DND-41 (cell line): Measurements from ENCODE around the gene GALE.
"Not testable (repeated sequence)": the region's sequence is repeated elsewhere in the genome, so short reads cannot be mapped to it uniquely, and the experiment has no call there.

Experiments used
- ATAC-seq: fragments of 200-7000 bp; cut with Tn5 transposase; 3 replicates; pipeline ENCODE4 v1.9.1; 2021; ENCODE audit warnings: low read depth; ENCODE audit not compliant: insufficient read depth
- DNase-seq: peaks from one replicate; pipeline ENCODE4 v3.0.0-alpha.2; 2020
- H2AFZ ChIP-seq: 2 replicates; pipeline ENCODE4 v1.6.0; 2012; ENCODE audit warnings: low read depth, low read length
- H3K27ac ChIP-seq: 2 replicates; pipeline ENCODE4 v1.5.1; 2012; ENCODE audit warnings: low read length, inconsistent platforms
- H3K27me3 ChIP-seq: fragments of 200-600 bp; sonication (generic); 2 replicates; pipeline ENCODE4 v1.6.0; 2012; ENCODE audit warnings: low read length, mild to moderate bottlenecking, inconsistent platforms; ENCODE audit not compliant: insufficient read depth, poor library complexity
- H3K36me3 ChIP-seq: 2 replicates; pipeline ENCODE4 v1.5.1; 2012; ENCODE audit warnings: low read length, inconsistent platforms; ENCODE audit not compliant: insufficient read depth
- H3K4me1 ChIP-seq: 2 replicates; pipeline ENCODE4 v1.5.1; 2012; ENCODE audit warnings: mild to moderate bottlenecking, low read length; ENCODE audit not compliant: insufficient read depth
- H3K4me2 ChIP-seq: 2 replicates; pipeline ENCODE4 v1.6.0; 2012; ENCODE audit warnings: mild to moderate bottlenecking, moderate library complexity, low read length, inconsistent platforms; ENCODE audit not compliant: insufficient read depth
- H3K4me3 ChIP-seq, 2 experiments: fragments of 200-600 bp in 1 of 2; shearing (Covaris generic) in 1 of 2; 2 replicates each; pipeline ENCODE4 v1.5.1; 2012 to 2016; ENCODE audit warnings: inconsistent platforms in 2 of 2, low read length in 2 of 2, mild to moderate bottlenecking in 2 of 2, low read depth in 1 of 2, moderate library complexity in 1 of 2
- H3K79me2 ChIP-seq: 2 replicates; pipeline ENCODE4 v1.6.0; 2012; ENCODE audit warnings: low read length, inconsistent platforms; ENCODE audit not compliant: insufficient read depth
- H3K9ac ChIP-seq: 2 replicates; pipeline ENCODE4 v1.6.0; 2012; ENCODE audit warnings: low read depth, mild to moderate bottlenecking, inconsistent platforms, low read length, moderate library complexity
- H3K9me3 ChIP-seq: 2 replicates; pipeline ENCODE4 v1.5.1; 2012; ENCODE audit warnings: low read length, moderate library complexity, mild to moderate bottlenecking, inconsistent platforms; ENCODE audit not compliant: insufficient read depth, severe bottlenecking
- H4K20me1 ChIP-seq: 2 replicates; pipeline ENCODE4 v1.6.0; 2012; ENCODE audit warnings: low read length; ENCODE audit not compliant: insufficient read depth
- EZH2 ChIP-seq: IDR thresholded peaks from 3 replicates; pipeline ENCODE4 v1.6.1; 2012; ENCODE audit warnings: borderline replicate concordance, low read depth, mild to moderate bottlenecking, moderate library complexity, low read length, inconsistent platforms; ENCODE audit not compliant: severe bottlenecking
- TF ChIP-seq, protein P1 (sequence below): IDR thresholded peaks from 2 replicates; pipeline ENCODE4 v1.5.1; 2012; ENCODE audit warnings: borderline replicate concordance, low read length, moderate library complexity, mild to moderate bottlenecking; ENCODE audit not compliant: poor library complexity, severe bottlenecking; ENCODE audit errors: extremely low read depth

GALE gene

DNA sequence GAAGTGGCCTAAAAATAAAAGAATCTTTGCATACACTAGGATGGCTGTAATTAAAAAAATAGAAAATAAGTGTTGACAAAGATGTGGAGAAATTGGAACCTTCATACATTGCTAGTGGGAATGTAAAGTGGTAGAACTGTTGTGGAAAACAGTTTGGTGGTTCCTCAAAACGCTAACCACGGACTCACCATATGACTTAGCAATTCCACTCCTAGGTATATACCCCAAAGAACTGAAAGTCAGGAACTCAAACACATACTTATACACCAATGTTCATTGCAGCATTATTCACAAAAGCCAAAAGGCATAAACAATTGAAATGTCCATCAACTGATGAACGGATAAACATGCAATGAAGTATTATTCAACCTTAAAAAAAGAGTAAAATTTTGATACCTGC is 35.5 kb upstream of the GALE start:
- Histone ChIP-seq H3K79me2 (no peaks in the 10 kb centered on the region), H3K36me3 (no peaks in the 10 kb centered on the region), H3K27me3 (peaks cover 3% of the 10 kb centered on the region), H3K4me3 (no peak overlapping the region), H3K27ac (no peak overlapping the region), H3K9me3 (no peaks in the 10 kb centered on the region), H3K4me1 (peaks cover 14% of the 10 kb centered on the region), H2AFZ (no peak overlapping the region), H4K20me1 (no peaks in the 10 kb centered on the region), H3K4me2 (no peak overlapping the region), H3K9ac (no peak overlapping the region)
- TF ChIP-seq, protein P1, sequence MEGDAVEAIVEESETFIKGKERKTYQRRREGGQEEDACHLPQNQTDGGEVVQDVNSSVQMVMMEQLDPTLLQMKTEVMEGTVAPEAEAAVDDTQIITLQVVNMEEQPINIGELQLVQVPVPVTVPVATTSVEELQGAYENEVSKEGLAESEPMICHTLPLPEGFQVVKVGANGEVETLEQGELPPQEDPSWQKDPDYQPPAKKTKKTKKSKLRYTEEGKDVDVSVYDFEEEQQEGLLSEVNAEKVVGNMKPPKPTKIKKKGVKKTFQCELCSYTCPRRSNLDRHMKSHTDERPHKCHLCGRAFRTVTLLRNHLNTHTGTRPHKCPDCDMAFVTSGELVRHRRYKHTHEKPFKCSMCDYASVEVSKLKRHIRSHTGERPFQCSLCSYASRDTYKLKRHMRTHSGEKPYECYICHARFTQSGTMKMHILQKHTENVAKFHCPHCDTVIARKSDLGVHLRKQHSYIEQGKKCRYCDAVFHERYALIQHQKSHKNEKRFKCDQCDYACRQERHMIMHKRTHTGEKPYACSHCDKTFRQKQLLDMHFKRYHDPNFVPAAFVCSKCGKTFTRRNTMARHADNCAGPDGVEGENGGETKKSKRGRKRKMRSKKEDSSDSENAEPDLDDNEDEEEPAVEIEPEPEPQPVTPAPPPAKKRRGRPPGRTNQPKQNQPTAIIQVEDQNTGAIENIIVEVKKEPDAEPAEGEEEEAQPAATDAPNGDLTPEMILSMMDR: no peak
- TF ChIP-seq EZH2: no peak
- ATAC-seq: no peak
- no peak for DNase-seq

DNA sequence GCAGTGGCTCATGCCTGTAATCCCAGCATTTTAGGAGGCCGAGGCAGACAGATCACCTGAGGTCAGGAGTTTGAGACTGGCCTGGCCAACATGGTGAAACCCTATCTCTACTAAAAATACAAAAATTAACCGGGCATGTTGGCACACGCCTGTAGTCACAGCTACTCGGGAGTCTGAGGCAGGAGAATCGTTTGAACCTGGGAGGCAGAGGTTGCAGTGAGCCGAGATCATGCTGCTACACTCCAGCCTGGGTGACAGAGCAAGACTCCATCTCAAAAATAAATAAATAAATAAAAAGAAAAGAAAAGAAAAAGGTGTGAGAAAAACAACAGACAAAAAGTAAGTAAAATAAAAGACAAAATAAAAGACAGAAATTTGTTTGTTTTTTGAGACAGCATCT is 33.6 kb upstream of the GALE start:
- not testable (repeated sequence) for H3K9me3 ChIP-seq, H3K79me2 ChIP-seq, H4K20me1 ChIP-seq, H3K4me3 ChIP-seq, ATAC-seq, H3K36me3 ChIP-seq, H3K27ac ChIP-seq, DNase-seq, H3K27me3 ChIP-seq, H3K4me2 ChIP-seq, H2AFZ ChIP-seq, H3K9ac ChIP-seq
- peaks cover 14% of the 10 kb centered on the region for H3K4me1 ChIP-seq

DNA sequence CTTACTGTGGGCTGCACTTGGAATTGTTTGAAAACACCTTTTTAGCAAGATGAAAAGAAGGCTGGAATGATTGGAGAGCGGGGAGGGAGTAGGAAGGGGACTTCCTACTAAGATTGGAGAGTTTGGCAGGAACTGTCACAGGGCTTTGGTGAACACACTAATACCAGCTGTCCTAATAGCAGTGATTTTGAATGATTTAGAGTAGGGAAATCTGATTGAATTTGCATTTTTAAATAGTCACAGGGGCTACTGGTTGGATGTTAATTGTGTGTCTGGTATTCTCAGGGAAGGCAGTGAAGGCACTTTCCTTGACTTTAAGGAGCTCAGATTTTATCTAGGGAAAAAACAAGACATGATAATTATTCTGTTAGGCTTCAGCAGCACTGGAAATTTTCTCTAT is 27.2 kb upstream of the GALE start:
- H3K4me2 ChIP-seq: no peak overlapping the region
- no peak for TF ChIP-seq EZH2
- TF ChIP-seq, protein P1: no peak
- H3K27me3 ChIP-seq: peaks cover 3% of the 10 kb centered on the region
- DNase-seq: no peak
- H3K79me2 ChIP-seq: peaks cover 15% of the 10 kb centered on the region
- H3K9ac ChIP-seq: no peak overlapping the region
- H2AFZ ChIP-seq: no peak overlapping the region
- H3K9me3 ChIP-seq: no peaks in the 10 kb centered on the region
- H3K4me3 ChIP-seq: no peak overlapping the region
- no peaks in the 10 kb centered on the region for H3K36me3 ChIP-seq
- no peak overlapping the region for H3K27ac ChIP-seq
- no peak for ATAC-seq
- peaks cover 20% of the 10 kb centered on the region for H3K4me1 ChIP-seq
- H4K20me1 ChIP-seq: no peaks in the 10 kb centered on the region

DNA sequence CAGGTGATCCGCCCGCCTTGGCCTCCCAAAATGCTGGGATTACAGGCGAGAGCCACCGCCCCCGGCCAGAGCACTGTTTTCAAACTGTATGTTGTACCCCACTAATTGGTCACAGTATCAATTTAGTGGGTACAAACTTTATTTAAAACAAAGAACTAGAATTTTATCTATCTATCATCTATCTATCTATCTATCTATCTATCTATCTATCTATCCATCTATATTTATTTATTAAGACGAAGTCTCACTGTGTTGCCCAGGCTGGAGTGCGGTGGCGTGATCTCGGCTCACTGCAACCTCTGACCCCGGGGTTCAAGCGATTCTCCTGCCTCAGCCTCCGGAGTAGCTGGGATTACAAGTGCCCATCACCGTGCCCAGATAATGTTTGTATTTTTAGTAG is 26.0 kb upstream of the GALE start:
- not testable (repeated sequence) for H3K4me3 ChIP-seq, H3K4me2 ChIP-seq, ATAC-seq, H3K9me3 ChIP-seq, H4K20me1 ChIP-seq, H3K9ac ChIP-seq, H3K27me3 ChIP-seq, DNase-seq, H3K36me3 ChIP-seq, H3K27ac ChIP-seq
- Histone ChIP-seq H2AFZ (0 out of 2 replicates have a peak overlapping the region, but pooled peaks have one; percentile 86), H3K79me2 (peaks cover 15% of the 10 kb centered on the region), H3K4me1 (peaks cover 20% of the 10 kb centered on the region)
